Measurements from ENCODE around the gene LRRC52.
"Not testable (repeated sequence)": the region's sequence is repeated elsewhere in the genome, so short reads cannot be mapped to it uniquely, and the experiment has no call there.

The LRRC52 gene

DNA sequence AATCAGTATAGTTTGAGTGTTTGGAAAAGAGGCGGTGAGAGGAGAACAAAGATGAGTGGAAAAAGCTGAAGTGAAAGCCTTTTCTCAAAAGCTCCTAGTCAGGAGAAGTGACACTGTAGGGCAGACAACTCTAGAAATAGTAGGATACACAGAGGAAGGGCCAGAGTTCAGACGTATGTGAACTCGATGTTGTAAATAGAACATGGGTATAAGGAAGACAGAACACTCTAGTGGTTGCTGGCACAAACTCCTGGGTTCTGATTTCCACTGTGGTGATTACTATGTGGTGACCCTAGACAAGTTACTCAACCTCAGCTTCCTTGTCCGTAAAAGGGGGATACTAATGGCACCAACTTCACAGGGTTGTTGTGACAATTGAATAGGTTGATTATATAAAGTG is 57.0 kb downstream of the LRRC52 start:
- H3K4me3 ChIP-seq (ENCODE audit: low read depth, low read length), result no peak overlapping the region
- DNase-seq (ENCODE audit: low read depth), result no peak
- TF ChIP-seq, protein P1, sequence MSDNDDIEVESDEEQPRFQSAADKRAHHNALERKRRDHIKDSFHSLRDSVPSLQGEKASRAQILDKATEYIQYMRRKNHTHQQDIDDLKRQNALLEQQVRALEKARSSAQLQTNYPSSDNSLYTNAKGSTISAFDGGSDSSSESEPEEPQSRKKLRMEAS (IDR thresholded peaks at IDR 0.05; ENCODE audit: low read depth, low read length), result no peak

DNA sequence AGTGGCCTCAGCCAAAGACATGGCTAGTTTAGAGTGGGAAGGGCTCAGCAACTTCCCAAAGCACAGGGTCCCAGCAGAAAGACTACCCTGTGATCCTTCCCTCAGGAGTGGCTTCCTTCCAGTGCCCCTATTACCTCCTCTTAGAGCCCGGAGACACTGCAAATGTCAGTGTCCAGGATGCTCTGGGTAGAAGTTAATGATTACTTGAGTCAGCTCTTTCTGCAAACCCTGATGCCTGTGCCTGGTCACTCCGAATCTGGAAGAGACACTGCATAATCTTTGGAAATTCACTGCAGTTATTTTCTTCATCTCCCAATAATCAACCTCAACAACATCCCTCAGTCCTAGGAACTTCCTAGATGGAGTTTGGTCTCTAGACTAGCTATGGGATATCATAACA is 60.0 kb downstream of the LRRC52 start:
- TF ChIP-seq, protein P1 (IDR thresholded peaks at IDR 0.05; ENCODE audit: low read depth, low read length), result no peak
- TF ChIP-seq, protein P2, sequence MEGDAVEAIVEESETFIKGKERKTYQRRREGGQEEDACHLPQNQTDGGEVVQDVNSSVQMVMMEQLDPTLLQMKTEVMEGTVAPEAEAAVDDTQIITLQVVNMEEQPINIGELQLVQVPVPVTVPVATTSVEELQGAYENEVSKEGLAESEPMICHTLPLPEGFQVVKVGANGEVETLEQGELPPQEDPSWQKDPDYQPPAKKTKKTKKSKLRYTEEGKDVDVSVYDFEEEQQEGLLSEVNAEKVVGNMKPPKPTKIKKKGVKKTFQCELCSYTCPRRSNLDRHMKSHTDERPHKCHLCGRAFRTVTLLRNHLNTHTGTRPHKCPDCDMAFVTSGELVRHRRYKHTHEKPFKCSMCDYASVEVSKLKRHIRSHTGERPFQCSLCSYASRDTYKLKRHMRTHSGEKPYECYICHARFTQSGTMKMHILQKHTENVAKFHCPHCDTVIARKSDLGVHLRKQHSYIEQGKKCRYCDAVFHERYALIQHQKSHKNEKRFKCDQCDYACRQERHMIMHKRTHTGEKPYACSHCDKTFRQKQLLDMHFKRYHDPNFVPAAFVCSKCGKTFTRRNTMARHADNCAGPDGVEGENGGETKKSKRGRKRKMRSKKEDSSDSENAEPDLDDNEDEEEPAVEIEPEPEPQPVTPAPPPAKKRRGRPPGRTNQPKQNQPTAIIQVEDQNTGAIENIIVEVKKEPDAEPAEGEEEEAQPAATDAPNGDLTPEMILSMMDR (IDR thresholded peaks at IDR 0.05; ENCODE audit: low read depth, low read length), result no peak
- no peak for TF ChIP-seq MYC (IDR thresholded peaks at IDR 0.05; ENCODE audit: low read depth, low read length)
- no peak for TF ChIP-seq POLR2A (IDR thresholded peaks at IDR 0.05; ENCODE audit: extremely low read depth, insufficient read length)

DNA sequence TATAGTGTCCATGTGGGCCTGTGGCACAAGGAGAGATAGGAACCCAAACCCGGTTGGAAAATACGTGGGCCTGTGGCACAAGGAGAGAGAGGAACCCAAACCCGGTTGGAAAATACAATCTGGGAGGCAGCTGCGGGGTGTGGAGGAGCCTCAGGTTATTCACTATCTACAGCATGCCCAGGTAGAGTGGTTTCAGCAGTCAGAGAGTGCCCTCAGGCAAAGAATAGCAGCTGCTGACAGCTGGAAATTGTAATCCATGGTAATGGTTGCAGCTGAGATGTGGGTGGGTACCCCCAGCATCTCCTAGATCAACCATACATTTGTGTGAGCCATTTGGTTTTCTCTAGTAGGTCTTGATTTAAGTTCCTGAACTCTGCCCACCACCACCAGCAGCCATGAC is 61.4 kb downstream of the LRRC52 start:
- H3K4me3 ChIP-seq (ENCODE audit: low read depth, low read length), result no peak overlapping the region
- no peak for DNase-seq (ENCODE audit: low read depth)
- TF ChIP-seq, protein P2 (IDR thresholded peaks at IDR 0.05; ENCODE audit: low read depth, low read length), result no peak
- TF ChIP-seq, protein P1 (IDR thresholded peaks at IDR 0.05; ENCODE audit: low read depth, low read length), result no peak
- TF ChIP-seq MYC (IDR thresholded peaks at IDR 0.05; ENCODE audit: low read depth, low read length) (no peak), POLR2A (IDR thresholded peaks at IDR 0.05; ENCODE audit: extremely low read depth, insufficient read length) (no peak)

More for the DNA sequence above, 60.0 kb downstream of the LRRC52 start:
- no peak overlapping the region for H3K4me3 ChIP-seq (ENCODE audit: low read depth, low read length)
- no peak for DNase-seq (ENCODE audit: low read depth)

DNA sequence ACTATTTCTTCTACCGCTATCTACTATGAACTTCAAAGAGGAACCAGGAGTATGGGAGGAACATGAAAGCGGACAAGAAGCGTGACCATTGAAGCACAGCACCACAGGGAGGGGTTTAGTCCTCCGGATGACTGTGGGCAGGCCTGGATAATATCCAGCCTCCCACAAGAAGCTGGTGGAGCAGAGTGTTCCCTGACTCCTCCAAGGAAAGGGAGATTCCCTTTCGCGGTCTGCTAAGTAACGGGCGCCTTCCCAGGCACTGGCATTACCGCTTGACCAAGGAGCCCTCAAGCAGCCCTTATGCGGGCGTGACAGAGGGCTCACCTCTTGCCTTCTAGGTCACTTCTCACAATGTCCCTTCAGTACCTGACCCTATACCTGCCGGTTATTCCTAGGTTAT is 62.9 kb downstream of the LRRC52 start:
- H3K4me3 ChIP-seq (ENCODE audit: low read depth, low read length); DNase-seq (ENCODE audit: low read depth): not testable (repeated sequence)

DNA sequence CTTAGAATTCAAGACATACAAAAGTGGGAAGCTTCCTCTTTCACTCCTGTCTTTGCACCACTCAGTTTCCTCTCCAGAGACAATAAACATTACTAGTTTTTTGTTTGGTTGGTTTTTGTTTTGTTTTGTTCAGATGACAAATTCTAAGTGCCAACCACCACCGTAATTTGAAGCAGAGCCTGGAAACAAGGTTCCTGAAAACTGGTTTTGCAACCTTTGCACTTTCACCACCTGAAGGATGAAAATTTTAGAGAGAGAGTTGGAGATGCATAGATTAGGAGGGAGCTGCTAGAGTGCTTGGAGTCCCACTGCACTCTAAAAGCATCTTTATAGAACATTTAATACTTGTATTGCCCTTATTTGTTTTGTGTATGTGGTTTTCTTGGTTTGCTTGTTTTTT is 67.1 kb downstream of the LRRC52 start:
- no peak overlapping the region for H3K4me3 ChIP-seq (ENCODE audit: low read depth, low read length)
- DNase-seq (ENCODE audit: low read depth), result no peak
- TF ChIP-seq POLR2A (IDR thresholded peaks at IDR 0.05; ENCODE audit: extremely low read depth, insufficient read length) (no peak), MYC (IDR thresholded peaks at IDR 0.05; ENCODE audit: low read depth, low read length) (no peak)
- TF ChIP-seq, protein P2 (IDR thresholded peaks at IDR 0.05; ENCODE audit: low read depth, low read length), result no peak
- TF ChIP-seq, protein P1 (IDR thresholded peaks at IDR 0.05; ENCODE audit: low read depth, low read length), result no peak

DNA sequence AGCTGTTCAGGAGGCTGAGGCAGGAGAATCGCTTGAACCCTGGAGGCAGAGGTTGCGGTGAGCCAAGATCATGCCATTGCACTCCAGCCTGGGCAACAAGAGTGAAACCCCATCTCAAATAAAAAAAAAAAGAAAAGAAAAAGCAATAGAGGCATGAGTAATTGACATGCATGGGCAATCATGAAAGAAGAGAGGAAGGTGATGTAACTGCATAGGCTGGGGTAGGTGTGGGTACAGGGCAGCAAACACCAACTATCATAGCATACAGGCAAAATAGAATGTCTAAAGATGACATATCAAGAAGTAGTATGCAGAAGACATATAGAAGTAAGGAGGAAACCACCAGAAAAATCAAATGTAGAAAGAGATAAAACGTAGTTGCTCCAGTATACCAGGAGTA is 68.3 kb downstream of the LRRC52 start:
- TF ChIP-seq POLR2A (IDR thresholded peaks at IDR 0.05; ENCODE audit: extremely low read depth, insufficient read length) (no peak), MYC (IDR thresholded peaks at IDR 0.05; ENCODE audit: low read depth, low read length) (no peak)
- TF ChIP-seq, protein P1 (IDR thresholded peaks at IDR 0.05; ENCODE audit: low read depth, low read length), result no peak
- TF ChIP-seq, protein P2 (IDR thresholded peaks at IDR 0.05; ENCODE audit: low read depth, low read length), result no peak
- no peak overlapping the region for H3K4me3 ChIP-seq (ENCODE audit: low read depth, low read length)
- DNase-seq (ENCODE audit: low read depth), result no peak

Measured in NB4 (cell line).